ENCODE data around the gene NECTIN1. TPM values are rescaled to one million over a fixed set of nuclear protein-coding genes. Genes with fewer than 3 reads are reported as not detected.
A peak's percentile ranks its signal among the peaks of the same experiment; 100 is the strongest.

NECTIN1 gene
- total RNA-seq, 1 donor from 2014 or later, result 29.9 TPM

- peak; percentile 68 for DNase-seq
Observed at GRCh38 chr11:119671561-119672015, 57.4 kb downstream of the NECTIN1 start.

- DNase-seq, result peak; percentile 60
Observed at GRCh38 chr11:119671051-119671450, 57.9 kb downstream of the NECTIN1 start.

- no peak for DNase-seq
Observed at GRCh38 chr11:119669487-119669886, 59.5 kb downstream of the NECTIN1 start.

- DNase-seq, result no peak
Observed at GRCh38 chr11:119668676-119669075, 60.3 kb downstream of the NECTIN1 start.

- DNase-seq, result peak; percentile 79
Observed at GRCh38 chr11:119666463-119667131, 62.4 kb downstream of the NECTIN1 start.

- DNase-seq, result no peak
Observed at GRCh38 chr11:119666061-119666460, 62.9 kb downstream of the NECTIN1 start.

GRCh38 chr11:119664701-119665420 is 64.1 kb downstream of the NECTIN1 start:
- no peak for DNase-seq

- no peak for DNase-seq
Observed at GRCh38 chr11:119664063-119664572, 64.9 kb downstream of the NECTIN1 start.

GRCh38 chr11:119663279-119663678 is 65.7 kb downstream of the NECTIN1 start:
- DNase-seq, result no peak

GRCh38 chr11:119661226-119661625 is 67.8 kb downstream of the NECTIN1 start:
- DNase-seq, result no peak

- DNase-seq, result no peak
Observed at GRCh38 chr11:119659971-119660723, 68.9 kb downstream of the NECTIN1 start.

- DNase-seq, result no peak
Observed at GRCh38 chr11:119652907-119653659, 75.9 kb downstream of the NECTIN1 start.

GRCh38 chr11:119651802-119652584 is 77.0 kb downstream of the NECTIN1 start:
- no peak for DNase-seq

- no peak for DNase-seq
Observed at GRCh38 chr11:119650251-119650650, 78.7 kb downstream of the NECTIN1 start.

- no peak for DNase-seq
Observed at GRCh38 chr11:119647254-119647653, 81.7 kb downstream of the NECTIN1 start.

- DNase-seq, result no peak
Observed at GRCh38 chr11:119645018-119645417, 84.0 kb downstream of the NECTIN1 start.

GRCh38 chr11:119644502-119644901 is 84.5 kb downstream of the NECTIN1 start:
- DNase-seq, result no peak

GRCh38 chr11:119643876-119644225 is 85.1 kb downstream of the NECTIN1 start:
- DNase-seq, result no peak

GRCh38 chr11:119643212-119643875 is 85.7 kb downstream of the NECTIN1 start:
- no peak for DNase-seq

GRCh38 chr11:119641983-119642745 is 86.8 kb downstream of the NECTIN1 start:
- DNase-seq, result no peak

Measured in skin of body (tissue), 2 donors.